Loucy (cell line): Measurements from ENCODE around the gene LUZP1.

Experiments used
- EZH2phosphoT487 ChIP-seq: fragments of 200-600 bp; IDR thresholded peaks from 2 replicates; pipeline ENCODE4 v1.6.1; 2018; ENCODE audit warnings: antibody characterized with exemption, mild to moderate bottlenecking, moderate library complexity, borderline replicate concordance
- TF ChIP-seq, protein P1 (sequence below): fragments of 200-600 bp; sonication (generic); conservative IDR thresholded peaks from 2 replicates; pipeline ENCODE4 v1.5.1; 2014; ENCODE audit warnings: mild to moderate bottlenecking, antibody characterized with exemption, low read length

DNA sequence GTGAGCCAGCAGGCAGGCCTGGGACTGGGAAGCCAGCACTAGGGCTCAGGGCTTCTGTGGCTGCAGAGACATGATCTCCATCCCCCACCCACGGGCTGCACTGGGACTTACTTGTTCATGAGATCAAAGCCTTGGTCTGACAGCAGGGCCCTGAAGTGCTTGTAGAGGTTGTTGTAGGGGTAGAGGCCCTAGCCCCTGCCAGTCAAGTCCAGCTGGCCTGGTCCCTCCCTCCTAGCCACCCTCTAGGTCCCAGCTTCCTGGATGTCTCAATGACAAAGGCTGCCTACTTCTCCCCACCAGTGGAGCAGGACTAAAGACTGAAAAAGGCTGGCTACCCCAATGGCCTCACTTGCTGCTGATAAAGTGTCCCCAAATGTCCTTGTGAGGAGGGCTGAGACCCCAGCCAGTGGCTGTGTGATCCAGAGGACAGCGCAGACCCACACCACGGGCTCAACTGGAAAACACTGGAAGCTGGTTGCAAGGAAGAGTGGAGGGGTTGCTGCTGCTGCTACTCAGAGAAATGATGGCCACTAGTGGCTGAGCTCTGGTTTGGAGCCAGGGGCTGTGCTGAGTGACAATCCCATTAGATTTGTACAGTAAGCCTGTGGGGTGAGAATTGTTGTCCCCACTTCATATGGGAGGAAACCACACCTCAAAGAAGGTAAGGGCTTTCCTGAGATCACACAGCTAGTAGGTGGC is 47.2 kb upstream of the LUZP1 start:
- TF ChIP-seq, protein P1, sequence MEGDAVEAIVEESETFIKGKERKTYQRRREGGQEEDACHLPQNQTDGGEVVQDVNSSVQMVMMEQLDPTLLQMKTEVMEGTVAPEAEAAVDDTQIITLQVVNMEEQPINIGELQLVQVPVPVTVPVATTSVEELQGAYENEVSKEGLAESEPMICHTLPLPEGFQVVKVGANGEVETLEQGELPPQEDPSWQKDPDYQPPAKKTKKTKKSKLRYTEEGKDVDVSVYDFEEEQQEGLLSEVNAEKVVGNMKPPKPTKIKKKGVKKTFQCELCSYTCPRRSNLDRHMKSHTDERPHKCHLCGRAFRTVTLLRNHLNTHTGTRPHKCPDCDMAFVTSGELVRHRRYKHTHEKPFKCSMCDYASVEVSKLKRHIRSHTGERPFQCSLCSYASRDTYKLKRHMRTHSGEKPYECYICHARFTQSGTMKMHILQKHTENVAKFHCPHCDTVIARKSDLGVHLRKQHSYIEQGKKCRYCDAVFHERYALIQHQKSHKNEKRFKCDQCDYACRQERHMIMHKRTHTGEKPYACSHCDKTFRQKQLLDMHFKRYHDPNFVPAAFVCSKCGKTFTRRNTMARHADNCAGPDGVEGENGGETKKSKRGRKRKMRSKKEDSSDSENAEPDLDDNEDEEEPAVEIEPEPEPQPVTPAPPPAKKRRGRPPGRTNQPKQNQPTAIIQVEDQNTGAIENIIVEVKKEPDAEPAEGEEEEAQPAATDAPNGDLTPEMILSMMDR: no peak
- no peak for TF ChIP-seq EZH2phosphoT487
